Measurements from ENCODE around the gene BTBD19. TPM values are rescaled to one million over a fixed set of nuclear protein-coding genes. Genes with fewer than 3 reads are reported as not detected.

The BTBD19 gene
- total RNA-seq, 1 experiment from 2014 or later, result 11.6 TPM

DNA sequence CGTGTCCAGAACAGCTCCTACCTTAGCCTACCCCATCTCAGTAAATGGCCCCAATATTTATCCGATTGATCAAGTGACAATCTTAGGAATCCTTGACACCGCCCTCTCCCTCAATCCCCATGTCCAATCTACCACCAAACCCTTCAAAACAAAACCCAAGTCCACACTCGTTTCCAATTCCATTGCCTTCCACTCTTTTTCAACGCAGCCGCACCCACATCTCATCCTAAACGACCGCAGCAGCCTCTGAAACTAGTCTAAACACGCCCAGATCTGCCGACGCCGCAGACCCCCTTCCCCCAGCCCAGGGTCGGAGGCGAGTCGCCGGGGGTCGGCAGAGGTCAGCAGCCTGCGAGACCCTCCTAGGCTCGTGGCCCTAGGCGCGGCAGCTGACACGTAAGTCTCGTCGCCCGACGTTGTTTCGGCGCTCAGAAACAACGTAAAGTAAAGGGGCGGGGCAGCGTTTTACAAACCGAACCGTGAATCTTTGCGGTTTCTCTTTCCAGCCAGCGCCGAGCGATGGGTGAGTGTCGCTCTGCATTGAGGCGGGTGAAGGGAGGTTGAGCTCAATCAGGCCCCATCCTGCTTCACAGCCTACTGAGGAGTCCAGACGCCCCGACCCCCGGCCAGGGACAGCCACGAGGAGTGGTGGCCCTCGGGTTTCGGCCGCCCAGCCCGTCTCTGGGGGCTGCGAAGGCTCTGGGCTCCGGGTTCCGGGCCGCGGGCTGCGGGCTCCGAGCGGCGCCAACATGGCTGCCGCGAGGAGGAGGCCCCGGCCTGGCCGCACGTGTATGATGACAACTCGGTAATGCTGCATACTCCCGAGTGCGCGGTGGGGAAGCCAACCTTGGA lies 33.0 kb upstream of the BTBD19 start, which contains the start of gene RPS8:
TSS of gene RPS8 (plus strand) at position 463 of the 852 bp plus-strand sequence. CDS start at position 520, 57 bp downstream.
- peaks cover 10 to 24% of the 10 kb centered on the region in 2 experiments for H3K4me1 ChIP-seq (ENCODE audit: control insufficient read depth in 1 of 2, insufficient read depth in 2 of 2, low read length in 2 of 2)
- peaks cover 43% of the 10 kb centered on the region for H3K79me2 ChIP-seq (ENCODE audit: insufficient read depth, low read length)
- H4K20me1 ChIP-seq (ENCODE audit: insufficient read depth), result peaks cover 18% of the 10 kb centered on the region; the same call in 1 of the 2 replicates
- BruUV-seq (replicated peaks), result TSS peak; percentile 97
- peak within 1 kb of the TSS; percentile 86 for H3K27ac ChIP-seq (ENCODE audit: low read depth, low read length)
- intact Hi-C loops (cut with micrococcal nuclease), result loop anchor here (1.0 kb wide), 1 partner anchor 44 kb away; the partner anchor contains the start of gene RNU5D-1
- no peaks in the 10 kb centered on the region for H3K27me3 ChIP-seq (ENCODE audit: insufficient read depth, low read length)
- no peaks in the 10 kb centered on the region for H3K9me3 ChIP-seq (ENCODE audit: control insufficient read depth in 1 of 2, insufficient read depth in 1 of 2, low read depth in 1 of 2, low read length in 2 of 2)
- H3K4me3 ChIP-seq (replicated peaks in 1 of 2; ENCODE audit: low read depth in 1 of 2, low read length in 2 of 2), result peak within 1 kb of the TSS; percentile 92 to 99
- no peaks in the 10 kb centered on the region for H3K9me2 ChIP-seq (ENCODE audit: insufficient read depth)
- no peak within 1 kb of the TSS for H2AFZ ChIP-seq (ENCODE audit: low read depth, low read length, poor library complexity, severe bottlenecking)
- H3K4me2 ChIP-seq (ENCODE audit: low read length), result peak within 1 kb of the TSS; percentile 99
- RAD21 ChIA-PET (ENCODE audit: low non-redundant PET in 1 of 2, low total read pairs in 2 of 2, uncharacterized antibody in 2 of 2, unreplicated experiment in 2 of 2), result no interaction called here
- peak; percentile 85 for DNase-seq (ENCODE audit: low read depth, low spot score)
- H3K9ac ChIP-seq (ENCODE audit: low read length), result peak within 1 kb of the TSS; percentile 100
- CTCF ChIA-PET, result interaction anchor here (1.1 to 1.6 kb wide), 3 partner anchors 13 to 54 kb away, joined by 3 read pairs; partner anchors contain the start of genes BEST4 and RNU5D-1
- POLR2A ChIA-PET, result interaction anchor here (0.7 to 3.5 kb wide), 15 partner anchors 8 to 725 kb away, joined by 3 to 39 read pairs (median 9); partner anchors contain the start of genes CCDC163, DYNLT4, MMACHC and MUTYH
- H3K36me3 ChIP-seq (ENCODE audit: control insufficient read depth in 1 of 2, insufficient read depth in 2 of 2, low read length in 2 of 2), result peaks cover 26 to 41% of the 10 kb centered on the region in 2 experiments
- ATAC-seq, result peak; percentile 76
- no peak for TF ChIP-seq EZH2 (IDR thresholded peaks at IDR 0.05)
- TF ChIP-seq POLR2A (IDR thresholded peaks at IDR 0.05; ENCODE audit: borderline replicate concordance, extremely low read depth, insufficient read depth, insufficient read length), result peak; percentile 97
- peak; percentile 99 for TF ChIP-seq POLR2AphosphoS5 (IDR thresholded peaks at IDR 0.05; ENCODE audit: low read depth, low read length)
- TF ChIP-seq, protein P1, sequence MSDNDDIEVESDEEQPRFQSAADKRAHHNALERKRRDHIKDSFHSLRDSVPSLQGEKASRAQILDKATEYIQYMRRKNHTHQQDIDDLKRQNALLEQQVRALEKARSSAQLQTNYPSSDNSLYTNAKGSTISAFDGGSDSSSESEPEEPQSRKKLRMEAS (IDR thresholded peaks at IDR 0.05), result peak; percentile 99
- TF ChIP-seq EGR1 (IDR thresholded peaks at IDR 0.05; ENCODE audit: low read depth), result no peak
- TF ChIP-seq YY1 (IDR thresholded peaks at IDR 0.05; ENCODE audit: extremely low read depth, insufficient replicate concordance, low read depth, low read length), result peak; percentile 79
- no peak for TF ChIP-seq CEBPB (IDR thresholded peaks at IDR 0.05; ENCODE audit: low read depth)
- peak; percentile 94; the same call in 1 of the 2 replicates for TF ChIP-seq SIN3A (IDR thresholded peaks at IDR 0.05; ENCODE audit: low read depth)
- TF ChIP-seq FOSL1 (IDR thresholded peaks at IDR 0.05; ENCODE audit: low read depth), result no peak
- TF ChIP-seq RAD21 (IDR thresholded peaks at IDR 0.05; ENCODE audit: low read depth), result no peak
- TF ChIP-seq, protein P2, sequence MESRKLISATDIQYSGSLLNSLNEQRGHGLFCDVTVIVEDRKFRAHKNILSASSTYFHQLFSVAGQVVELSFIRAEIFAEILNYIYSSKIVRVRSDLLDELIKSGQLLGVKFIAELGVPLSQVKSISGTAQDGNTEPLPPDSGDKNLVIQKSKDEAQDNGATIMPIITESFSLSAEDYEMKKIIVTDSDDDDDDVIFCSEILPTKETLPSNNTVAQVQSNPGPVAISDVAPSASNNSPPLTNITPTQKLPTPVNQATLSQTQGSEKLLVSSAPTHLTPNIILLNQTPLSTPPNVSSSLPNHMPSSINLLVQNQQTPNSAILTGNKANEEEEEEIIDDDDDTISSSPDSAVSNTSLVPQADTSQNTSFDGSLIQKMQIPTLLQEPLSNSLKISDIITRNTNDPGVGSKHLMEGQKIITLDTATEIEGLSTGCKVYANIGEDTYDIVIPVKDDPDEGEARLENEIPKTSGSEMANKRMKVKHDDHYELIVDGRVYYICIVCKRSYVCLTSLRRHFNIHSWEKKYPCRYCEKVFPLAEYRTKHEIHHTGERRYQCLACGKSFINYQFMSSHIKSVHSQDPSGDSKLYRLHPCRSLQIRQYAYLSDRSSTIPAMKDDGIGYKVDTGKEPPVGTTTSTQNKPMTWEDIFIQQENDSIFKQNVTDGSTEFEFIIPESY (IDR thresholded peaks at IDR 0.05; ENCODE audit: extremely low read depth, insufficient replicate concordance, low read length), result no peak
- TF ChIP-seq, protein P3, sequence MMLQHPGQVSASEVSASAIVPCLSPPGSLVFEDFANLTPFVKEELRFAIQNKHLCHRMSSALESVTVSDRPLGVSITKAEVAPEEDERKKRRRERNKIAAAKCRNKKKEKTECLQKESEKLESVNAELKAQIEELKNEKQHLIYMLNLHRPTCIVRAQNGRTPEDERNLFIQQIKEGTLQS (IDR thresholded peaks at IDR 0.05), result no peak
- no peak for TF ChIP-seq ELF1 (IDR thresholded peaks at IDR 0.05; ENCODE audit: borderline replicate concordance, low read depth)
- TF ChIP-seq, protein P4, sequence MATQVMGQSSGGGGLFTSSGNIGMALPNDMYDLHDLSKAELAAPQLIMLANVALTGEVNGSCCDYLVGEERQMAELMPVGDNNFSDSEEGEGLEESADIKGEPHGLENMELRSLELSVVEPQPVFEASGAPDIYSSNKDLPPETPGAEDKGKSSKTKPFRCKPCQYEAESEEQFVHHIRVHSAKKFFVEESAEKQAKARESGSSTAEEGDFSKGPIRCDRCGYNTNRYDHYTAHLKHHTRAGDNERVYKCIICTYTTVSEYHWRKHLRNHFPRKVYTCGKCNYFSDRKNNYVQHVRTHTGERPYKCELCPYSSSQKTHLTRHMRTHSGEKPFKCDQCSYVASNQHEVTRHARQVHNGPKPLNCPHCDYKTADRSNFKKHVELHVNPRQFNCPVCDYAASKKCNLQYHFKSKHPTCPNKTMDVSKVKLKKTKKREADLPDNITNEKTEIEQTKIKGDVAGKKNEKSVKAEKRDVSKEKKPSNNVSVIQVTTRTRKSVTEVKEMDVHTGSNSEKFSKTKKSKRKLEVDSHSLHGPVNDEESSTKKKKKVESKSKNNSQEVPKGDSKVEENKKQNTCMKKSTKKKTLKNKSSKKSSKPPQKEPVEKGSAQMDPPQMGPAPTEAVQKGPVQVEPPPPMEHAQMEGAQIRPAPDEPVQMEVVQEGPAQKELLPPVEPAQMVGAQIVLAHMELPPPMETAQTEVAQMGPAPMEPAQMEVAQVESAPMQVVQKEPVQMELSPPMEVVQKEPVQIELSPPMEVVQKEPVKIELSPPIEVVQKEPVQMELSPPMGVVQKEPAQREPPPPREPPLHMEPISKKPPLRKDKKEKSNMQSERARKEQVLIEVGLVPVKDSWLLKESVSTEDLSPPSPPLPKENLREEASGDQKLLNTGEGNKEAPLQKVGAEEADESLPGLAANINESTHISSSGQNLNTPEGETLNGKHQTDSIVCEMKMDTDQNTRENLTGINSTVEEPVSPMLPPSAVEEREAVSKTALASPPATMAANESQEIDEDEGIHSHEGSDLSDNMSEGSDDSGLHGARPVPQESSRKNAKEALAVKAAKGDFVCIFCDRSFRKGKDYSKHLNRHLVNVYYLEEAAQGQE (IDR thresholded peaks at IDR 0.05; ENCODE audit: low read depth), result no peak
- peak; percentile 91; the same call in 1 of the 2 replicates for TF ChIP-seq ZFX (IDR thresholded peaks at IDR 0.05)
- TF ChIP-seq, protein P5, sequence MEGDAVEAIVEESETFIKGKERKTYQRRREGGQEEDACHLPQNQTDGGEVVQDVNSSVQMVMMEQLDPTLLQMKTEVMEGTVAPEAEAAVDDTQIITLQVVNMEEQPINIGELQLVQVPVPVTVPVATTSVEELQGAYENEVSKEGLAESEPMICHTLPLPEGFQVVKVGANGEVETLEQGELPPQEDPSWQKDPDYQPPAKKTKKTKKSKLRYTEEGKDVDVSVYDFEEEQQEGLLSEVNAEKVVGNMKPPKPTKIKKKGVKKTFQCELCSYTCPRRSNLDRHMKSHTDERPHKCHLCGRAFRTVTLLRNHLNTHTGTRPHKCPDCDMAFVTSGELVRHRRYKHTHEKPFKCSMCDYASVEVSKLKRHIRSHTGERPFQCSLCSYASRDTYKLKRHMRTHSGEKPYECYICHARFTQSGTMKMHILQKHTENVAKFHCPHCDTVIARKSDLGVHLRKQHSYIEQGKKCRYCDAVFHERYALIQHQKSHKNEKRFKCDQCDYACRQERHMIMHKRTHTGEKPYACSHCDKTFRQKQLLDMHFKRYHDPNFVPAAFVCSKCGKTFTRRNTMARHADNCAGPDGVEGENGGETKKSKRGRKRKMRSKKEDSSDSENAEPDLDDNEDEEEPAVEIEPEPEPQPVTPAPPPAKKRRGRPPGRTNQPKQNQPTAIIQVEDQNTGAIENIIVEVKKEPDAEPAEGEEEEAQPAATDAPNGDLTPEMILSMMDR (IDR thresholded peaks at IDR 0.05 in 2 of 3, conservative IDR thresholded peaks at IDR 0.05 in 1 of 3; ENCODE audit: borderline replicate concordance in 1 of 3, insufficient read depth in 1 of 3, low read depth in 2 of 3, low read length in 2 of 3), result no peak
- TF ChIP-seq EZH2phosphoT487 (IDR thresholded peaks at IDR 0.05; ENCODE audit: borderline replicate concordance), result no peak
- TF ChIP-seq JUND (IDR thresholded peaks at IDR 0.05), result no peak

Data from HCT116 (cell line).